K562 (cell line): Measurements from ENCODE around the gene SHISA4. TPM values are rescaled to one million over a fixed set of nuclear protein-coding genes. Genes with fewer than 3 reads are reported as not detected.

ENCODE experiments used
- ATAC-seq: fragments of 200-7000 bp; cut with Tn5 transposase; 3 replicates; pipeline ENCODE4 v1.9.1; 2020; ENCODE audit warnings: moderate library complexity
- BruUV-seq: library from RNA; stranded (reverse); fragments of 400-500 nt; replicated peaks from 2 replicates; lab custom pipeline; 2021; lab: Mats Ljungman, UMichigan
- CTCF ChIA-PET: fragments of 300-600 bp; formaldehyde crosslinking; extraction: SDS; loops from one replicate; lab custom pipeline; 2021; ENCODE audit warnings: low intra/inter-chr PET ratio; lab: Yijun Ruan, JAX
- POLR2A ChIA-PET: fragments of 300-600, 350-650 bp; sonication (Branson Sonifier 250); formaldehyde crosslinking; extraction: SDS; loops from one replicate; lab custom pipeline; 2021; ENCODE audit warnings: antibody characterized with exemption, inconsistent platforms; lab: Yijun Ruan, JAX
- DNase-seq, 4 experiments: peaks; one replicate each; pipeline versions ENCODE4 v3.0.0 to v3.0.0-alpha.2; 2011 to 2018; ENCODE audit warnings: low spot score in 3 of 4, mixed read lengths in 3 of 4; ENCODE audit errors: extremely low read depth in 1 of 4
- FAIRE-seq: peaks from 2 replicates; lab custom pipeline; 2011; peaks lifted over from hg19 to GRCh38; lab: Jason Lieb, UNC
- H2AFZ ChIP-seq: 2 replicates; pipeline ENCODE4 v1.6.0; 2011; ENCODE audit warnings: low read depth, low read length, control low read depth, inconsistent platforms
- H3K27ac ChIP-seq: fragments of 200-600 bp; 3 replicates; pipeline ENCODE4 v1.8.0; 2011; ENCODE audit warnings: low read depth, mild to moderate bottlenecking, control low read depth, inconsistent platforms, low read length, moderate library complexity, mixed read lengths; ENCODE audit errors: extremely low read depth
- H3K27me3 ChIP-seq, 2 experiments: fragments of 300-600 bp in 1 of 2; 2 replicates in 1 of 2; 3 replicates in 1 of 2; pipeline versions ENCODE4 v1.6.0 to v1.8.0; 2011; ENCODE audit warnings: inconsistent platforms in 2 of 2, low read length in 2 of 2, mild to moderate bottlenecking in 1 of 2, mixed read lengths in 1 of 2, moderate library complexity in 1 of 2; ENCODE audit not compliant: control insufficient read depth in 2 of 2, insufficient read depth in 2 of 2
- H3K36me3 ChIP-seq: fragments of 300-600 bp; 3 replicates; pipeline ENCODE4 v1.8.0; 2011; ENCODE audit warnings: mild to moderate bottlenecking, low read length, inconsistent platforms; ENCODE audit not compliant: control insufficient read depth, insufficient read depth
- H3K4me1 ChIP-seq, 2 experiments: fragments of 200-600 bp in 1 of 2; replicated peaks in 1 of 2; 2 replicates in 1 of 2; 3 replicates in 1 of 2; pipeline versions ENCODE4 v1.5.1 to v1.8.0; 2011; ENCODE audit warnings: inconsistent platforms in 2 of 2, low read length in 2 of 2, mild to moderate bottlenecking in 1 of 2, mixed read lengths in 1 of 2, moderate library complexity in 1 of 2; ENCODE audit not compliant: control insufficient read depth in 2 of 2, insufficient read depth in 2 of 2
- H3K4me2 ChIP-seq: 2 replicates; pipeline ENCODE4 v1.6.1; 2011; ENCODE audit warnings: low read length, control low read depth, inconsistent platforms, mixed read lengths; ENCODE audit not compliant: insufficient read depth
- H3K4me3 ChIP-seq: fragments of 200-600 bp; sonication (generic), shearing (Covaris generic); 2 replicates; pipeline ENCODE4 v1.5.1; 2016; ENCODE audit warnings: control low read depth, inconsistent platforms
- H3K79me2 ChIP-seq: fragments of 200-600 bp; 3 replicates; pipeline ENCODE4 v1.8.0; 2011; ENCODE audit warnings: low read length, inconsistent platforms; ENCODE audit not compliant: control insufficient read depth, insufficient read depth
- H3K9ac ChIP-seq, 2 experiments: 2 replicates each; pipeline versions ENCODE4 v1.6.0 to v1.6.1; 2011; ENCODE audit warnings: low read depth in 2 of 2, low read length in 2 of 2, control low read depth in 1 of 2, inconsistent platforms in 1 of 2, mild to moderate bottlenecking in 1 of 2, mixed read lengths in 1 of 2; ENCODE audit not compliant: insufficient read depth in 1 of 2
- H3K9me1 ChIP-seq: one replicate; pipeline ENCODE4 v1.6.0; 2011; ENCODE audit warnings: inconsistent platforms, mild to moderate bottlenecking, low read length, moderate library complexity; ENCODE audit not compliant: control insufficient read depth, insufficient read depth
- H3K9me3 ChIP-seq: replicated peaks from 2 replicates; pipeline ENCODE4 v1.5.1; 2011; ENCODE audit warnings: low read depth, low read length, inconsistent platforms; ENCODE audit not compliant: control insufficient read depth, insufficient read depth
- H4K20me1 ChIP-seq: replicated peaks from 2 replicates; pipeline ENCODE4 v1.6.1; 2011; ENCODE audit warnings: low read length, inconsistent platforms, mixed read lengths; ENCODE audit not compliant: control insufficient read depth, insufficient read depth
- COPS2 ChIP-seq: fragments of 450-650 bp; conservative IDR thresholded peaks from 2 replicates; pipeline ENCODE4 v1.6.1; 2016; ENCODE audit warnings: mild to moderate bottlenecking, moderate library complexity
- ERF ChIP-seq: fragments of 450-650 bp; formaldehyde crosslinking; IDR thresholded peaks from 2 replicates; pipeline ENCODE4 v1.4.0; 2020; ENCODE audit warnings: mild to moderate bottlenecking, mixed read lengths
- NKRF ChIP-seq: fragments of 450-650 bp; IDR thresholded peaks from 2 replicates; pipeline ENCODE4 v1.6.1; 2016; ENCODE audit warnings: borderline replicate concordance
- POLR2B ChIP-seq: fragments of 450-650 bp; IDR thresholded peaks from 2 replicates; pipeline ENCODE4 v1.6.1; 2018; ENCODE audit warnings: low read depth; ENCODE audit not compliant: partially characterized antibody
- PTRF ChIP-seq: fragments of 450-650 bp; IDR thresholded peaks from 2 replicates; pipeline ENCODE4 v1.6.1; 2016; ENCODE audit warnings: mild to moderate bottlenecking, missing genetic modification characterization, missing compliant biosample characterization
- TCF7 ChIP-seq: sonication (generic); IDR thresholded peaks from 2 replicates; pipeline ENCODE4 v1.6.1; 2016; ENCODE audit warnings: antibody characterized with exemption, borderline replicate concordance
- ZNF121 ChIP-seq: sonication (generic); formaldehyde crosslinking; conservative IDR thresholded peaks from 2 replicates; pipeline ENCODE4 v1.8.0; 2022; ENCODE audit warnings: missing genetic modification reagents
- ZNF644 ChIP-seq: fragments of 200-800 bp; sonication (Bioruptor generic); IDR thresholded peaks from 2 replicates; pipeline ENCODE4 v1.6.1; 2016; ENCODE audit warnings: low read depth, missing genetic modification characterization, missing compliant biosample characterization
- WGBS: fragments of 100-300 bp; shearing (Covaris generic); methylation state at CpG from one replicate; pipeline ENCODE4 v1.1.6; 2016; ENCODE audit warnings: low coverage, mixed read lengths; ENCODE audit not compliant: insufficient coverage; ENCODE audit errors: missing lambda C conversion rate; 5-methylcytosine and 5-hydroxymethylcytosine counted together
- in situ Hi-C: fragments of 300-500 bp; cut with MboI; formaldehyde crosslinking; loops from 4 replicates; pipeline ENCODE4 v1.15.0; 2018; ENCODE audit warnings: inconsistent platforms, mixed read lengths
- intact Hi-C: fragments of 100-400 bp; cut with micrococcal nuclease; formaldehyde crosslinking; loops from 2 replicates; pipeline ENCODE4 v1.14.2; 2022
- polyA plus RNA-seq, 8 experiments: library from polyadenylated mRNA; depleted of rRNA in 4 of 8; stranded (reverse) in 5 of 8; unstranded in 3 of 8; fragments of >200 nt; fragmentation: Nextera tagmentation in 2 of 8; fragmentation: Illumina TruSeq in 1 of 8; extraction: Ambion mirVana in 2 of 8; extraction: Trizol in 1 of 8; gene quantifications; 2 replicates each; pipeline versions ENCODE4 v1.2.1 to v1.2.3, GENCODE V29; 2011 to 2014; ENCODE audit warnings: inconsistent platforms in 1 of 8, missing spikeins in 1 of 8
- total RNA-seq, 7 experiments: library from RNA; depleted of rRNA in 6 of 7; stranded (reverse); fragments of >200 nt in 6 of 7; fragmentation: Illumina TruSeq in 2 of 7; extraction: Trizol in 2 of 7; gene quantifications; 2 replicates each; pipeline versions ENCODE4 v1.2.1 to v1.2.3, GENCODE V29; 2011 to 2021; ENCODE audit warnings: low replicate concordance in 1 of 7

Gene SHISA4
- total and polyA plus RNA-seq, 9 of the 15 experiments (the other 6 are each of a cell fraction or from before 2014, with no cell fraction given) = 0.15 to 0.95 (median 0.68) TPM; not detected in 2

- in situ Hi-C loops (no loop called here), intact Hi-C loops (no loop called here)
- H3K27me3 ChIP-seq = peaks cover 0 to 20% of the 10 kb centered on the region in 2 experiments; a peak in 3 of 5 replicates
- no TSS peak for BruUV-seq
- ATAC-seq (no peak), DNase-seq (no peak), FAIRE-seq (no peak)
- ChIA-PET CTCF (no interaction called here), POLR2A (interaction anchor here (0.7 to 1.9 kb wide), 3 partner anchors 10 to 28 kb away, joined by 3 to 9 read pairs (median 4); no protein-coding TSS in a partner anchor)
- no peaks in the 10 kb centered on the region for H3K36me3 ChIP-seq
- no peak overlapping the region for H3K4me2 ChIP-seq
- no peaks in the 10 kb centered on the region for H3K79me2 ChIP-seq
- no peak for TF ChIP-seq PTRF
- TF ChIP-seq POLR2B = no peak
- no peak for TF ChIP-seq COPS2
- no peak for TF ChIP-seq NKRF
- no peak for TF ChIP-seq TCF7
- TF ChIP-seq ZNF644 (tag) = no peak
- no peak for TF ChIP-seq ZNF121 (CRISPR knock-in tag)
- no peak for TF ChIP-seq ERF
- no peaks in the 10 kb centered on the region for H3K9me3 ChIP-seq
- H3K4me3 ChIP-seq = no peak overlapping the region
- peaks cover 0 to 4% of the 10 kb centered on the region in 2 experiments; a peak in 2 of 5 replicates for H3K4me1 ChIP-seq
- no peaks in the 10 kb centered on the region for H3K9me1 ChIP-seq
- no peak overlapping the region for H2AFZ ChIP-seq
- no peak overlapping the region for H3K9ac ChIP-seq
- H4K20me1 ChIP-seq = no peaks in the 10 kb centered on the region; the same call in 1 of the 2 replicates
- WGBS = 61% methylated on average over 5 of the region's 5 CpGs
- H3K27ac ChIP-seq = no peak overlapping the region
Measured at GRCh38 chr1:201903135-201903534, 14.4 kb downstream of the SHISA4 start.
